Ovary (tissue), 3 donors: ENCODE results near the gene NIN.

Experiments used
- CTCF ChIP-seq, 3 donors: fragments of 450-650 bp in 2 of 3; fragments of 200-600 bp in 1 of 3; IDR thresholded peaks; one replicate each; pipeline versions ENCODE4 v1.5.1 to v1.8.0; 2016 to 2022; ENCODE audit warnings: antibody characterized with exemption in 3 of 3, mild to moderate bottlenecking in 1 of 3
- EP300 ChIP-seq: sonication (generic); formaldehyde crosslinking; IDR thresholded peaks from one replicate; pipeline ENCODE4 v1.6.1; 2017; ENCODE audit warnings: antibody characterized with exemption
- POLR2A ChIP-seq: fragments of 450-650 bp; IDR thresholded peaks from one replicate; pipeline ENCODE4 v1.6.1; 2017; ENCODE audit warnings: antibody characterized with exemption, mild to moderate bottlenecking, moderate library complexity
- donor health status: DM: no; HTN: no; CAD: no.

DNA sequence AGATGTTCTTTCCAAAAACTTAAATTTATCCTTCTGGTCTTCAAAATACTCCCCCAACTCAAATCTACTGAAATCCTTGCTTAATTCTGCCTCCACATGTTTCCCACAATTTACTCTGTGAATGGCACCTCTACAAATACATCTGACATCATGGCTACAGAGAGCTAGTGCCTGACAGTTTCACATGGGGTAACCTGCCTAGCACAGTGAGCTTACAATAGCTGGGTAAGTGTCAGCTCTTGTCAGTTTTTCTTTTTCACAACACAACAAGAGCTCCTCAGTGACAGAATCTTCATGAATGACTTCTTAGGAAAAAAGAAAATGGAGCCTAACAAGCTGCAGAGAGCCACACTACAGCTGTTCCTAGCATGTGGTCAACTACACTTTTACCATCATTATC lies 54.4 kb downstream of the NIN start:
- TF ChIP-seq CTCF (IDR thresholded peaks at IDR 0.05), result no peak
- TF ChIP-seq EP300, result no peak
- TF ChIP-seq POLR2A, result no peak
